Activated CD8-positive, alpha-beta T cell treated with anti-CD3 and anti-CD28 coated beads for 36 hours (primary cell): Measurements from ENCODE around the gene MRPL19. TPM values are rescaled to one million over a fixed set of nuclear protein-coding genes. Genes with fewer than 3 reads are reported as not detected.

Source experiments
- ATAC-seq: fragments of 200-7000 bp; cut with Tn5 transposase; one replicate; pipeline ENCODE4 v1.10.0; 2021; ENCODE audit warnings: mild to moderate bottlenecking, moderate library complexity
- CTCF ChIA-PET: fragments of 350-600 bp; sonication (Branson Sonifier 250); formaldehyde crosslinking; loops from one replicate; lab custom pipeline; 2021; ENCODE audit warnings: antibody characterized with exemption; lab: Charles Lee
- POLR2A ChIA-PET: fragments of 350-600 bp; sonication (Branson Sonifier 250); formaldehyde crosslinking; loops from one replicate; lab custom pipeline; 2021; ENCODE audit warnings: antibody characterized with exemption; lab: Charles Lee
- DNase-seq: peaks from one replicate; pipeline ENCODE4 v3.0.0-alpha.2; 2020
- H3K27ac Mint-ChIP-seq: one replicate; pipeline ENCODE4 v1.8.0; 2021; ENCODE audit warnings: mild to moderate bottlenecking, mixed read lengths
- H3K27me3 Mint-ChIP-seq: one replicate; pipeline ENCODE4 v1.8.0; 2021; ENCODE audit warnings: mixed read lengths
- H3K36me3 Mint-ChIP-seq: one replicate; pipeline ENCODE4 v1.8.0; 2021; ENCODE audit warnings: low read depth, mixed read lengths
- H3K4me1 Mint-ChIP-seq: one replicate; pipeline ENCODE4 v1.8.0; 2021; ENCODE audit warnings: low read depth, mixed read lengths
- H3K4me3 Mint-ChIP-seq: one replicate; pipeline ENCODE4 v1.8.0; 2021; ENCODE audit warnings: mild to moderate bottlenecking, moderate library complexity, mixed read lengths
- H3K9me3 Mint-ChIP-seq: one replicate; pipeline ENCODE4 v1.8.0; 2021; ENCODE audit warnings: mixed read lengths
- CTCF ChIP-seq: fragments of 200-600 bp; IDR thresholded peaks from one replicate; pipeline ENCODE4 v1.8.0; 2022; ENCODE audit warnings: antibody characterized with exemption, mild to moderate bottlenecking
- intact Hi-C: fragments of 100-400 bp; cut with micrococcal nuclease; formaldehyde crosslinking; loops from one replicate; pipeline ENCODE4 v1.10.0; 2022
- total RNA-seq, 2 experiments: library from RNA; stranded (reverse); gene quantifications; one replicate each; pipeline ENCODE4 v1.2.3, GENCODE V29; 2021

MRPL19 gene
- total RNA-seq, 2 experiments from 2014 or later: 64.3 to 75.4 TPM

GRCh38 chr2:75647771-75648170, 1.2 kb downstream of the MRPL19 start:
- Mint-ChIP-seq H3K27ac (peak overlapping the region; percentile 79), H3K4me3 (peak overlapping the region; percentile 91), H3K36me3 (peaks cover 40% of the 10 kb centered on the region), H3K9me3 (no peaks in the 10 kb centered on the region), H3K27me3 (no peaks in the 10 kb centered on the region), H3K4me1 (peaks cover 31% of the 10 kb centered on the region)
- TF ChIP-seq CTCF: no peak
- intact Hi-C loops: no loop called here
- DNase-seq (peak; percentile 6), ATAC-seq (no peak)
- CTCF ChIA-PET: interaction anchor here (1.1 to 5.1 kb wide), 6 partner anchors 10 to 62 kb away, joined by 4 to 34 read pairs (median 10); partner anchors contain the start of gene GCFC2
- POLR2A ChIA-PET: interaction anchor here (1.3 to 2.4 kb wide), 2 partner anchors 13 to 22 kb away, joined by 4 to 5 read pairs; no protein-coding TSS in a partner anchor

DNA sequence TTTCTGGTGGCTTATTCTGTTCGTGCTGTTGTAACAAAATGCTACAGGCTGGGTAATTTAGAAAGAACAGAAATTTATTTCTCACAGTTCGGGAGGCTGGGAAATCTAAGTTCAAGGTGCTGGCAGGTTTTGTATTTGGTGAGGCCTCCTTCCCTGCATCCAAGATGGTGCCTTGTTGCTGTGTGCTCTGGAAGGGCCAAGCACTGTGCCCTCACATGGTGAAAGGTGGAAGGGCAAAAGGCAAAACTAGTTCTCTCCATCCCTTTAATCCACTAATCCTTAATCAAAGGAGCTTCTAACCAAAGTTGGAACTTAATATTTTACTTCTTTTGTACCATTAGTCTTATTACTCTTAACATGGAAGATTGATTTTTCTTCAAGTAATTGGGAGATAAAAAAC, 7.4 kb downstream of the MRPL19 start:
- intact Hi-C loops: no loop called here
- ATAC-seq: no peak
- H3K27me3 Mint-ChIP-seq: no peaks in the 10 kb centered on the region
- ChIA-PET CTCF (interaction anchor here (1.3 to 1.9 kb wide), 3 partner anchors 13 to 45 kb away, joined by 3 to 8 read pairs (median 6); no protein-coding TSS in a partner anchor), POLR2A (no interaction called here)
- no peak overlapping the region for H3K4me3 Mint-ChIP-seq
- H3K4me1 Mint-ChIP-seq: peaks cover 28% of the 10 kb centered on the region
- no peak for DNase-seq
- no peak for TF ChIP-seq CTCF
- H3K36me3 Mint-ChIP-seq: peaks cover 83% of the 10 kb centered on the region
- H3K9me3 Mint-ChIP-seq: peaks cover 8% of the 10 kb centered on the region
- no peak overlapping the region for H3K27ac Mint-ChIP-seq

GRCh38 chr2:75655861-75656260, 9.3 kb downstream of the MRPL19 start:
- intact Hi-C loops: no loop called here
- no peak for TF ChIP-seq CTCF
- H3K36me3 Mint-ChIP-seq: peaks cover 84% of the 10 kb centered on the region
- DNase-seq: no peak
- H3K27me3 Mint-ChIP-seq: no peaks in the 10 kb centered on the region
- ChIA-PET POLR2A (no interaction called here), CTCF (interaction anchor here (0.8 to 4.3 kb wide), 5 partner anchors 15 to 47 kb away, joined by 3 to 15 read pairs (median 3); no protein-coding TSS in a partner anchor)
- peaks cover 24% of the 10 kb centered on the region for H3K4me1 Mint-ChIP-seq
- no peak for ATAC-seq
- H3K4me3 Mint-ChIP-seq: no peak overlapping the region
- H3K9me3 Mint-ChIP-seq: peaks cover 17% of the 10 kb centered on the region
- H3K27ac Mint-ChIP-seq: no peak overlapping the region

- H3K4me3 Mint-ChIP-seq: no peak overlapping the region
- H3K4me1 Mint-ChIP-seq: peaks cover 21% of the 10 kb centered on the region
- no peak for TF ChIP-seq CTCF
- intact Hi-C loops: no loop called here
- H3K27me3 Mint-ChIP-seq: no peaks in the 10 kb centered on the region
- DNase-seq (no peak), ATAC-seq (no peak)
- ChIA-PET POLR2A (interaction anchor here (0.8 kb wide), 1 partner anchor 10 kb away, joined by 3 read pairs; the partner anchor contains the start of gene MRPL19), CTCF (interaction anchor here (0.8 to 4.3 kb wide), 5 partner anchors 16 to 48 kb away, joined by 3 to 15 read pairs (median 4); no protein-coding TSS in a partner anchor)
- peaks cover 85% of the 10 kb centered on the region for H3K36me3 Mint-ChIP-seq
- H3K27ac Mint-ChIP-seq: no peak overlapping the region
- peaks cover 17% of the 10 kb centered on the region for H3K9me3 Mint-ChIP-seq
These were observed 10.0 kb downstream of the MRPL19 start for GRCh38 chr2:75656563-75656962.

GRCh38 chr2:75657798-75658197, 11.2 kb downstream of the MRPL19 start:
- CTCF ChIA-PET: interaction anchor here (0.7 to 4.3 kb wide), 3 partner anchors 17 to 30 kb away, joined by 3 to 15 read pairs (median 7); no protein-coding TSS in a partner anchor
- POLR2A ChIA-PET: no interaction called here
- DNase-seq (no peak), ATAC-seq (no peak)
- intact Hi-C loops: no loop called here
- H3K4me1 Mint-ChIP-seq: peaks cover 18% of the 10 kb centered on the region
- peaks cover 17% of the 10 kb centered on the region for H3K9me3 Mint-ChIP-seq
- H3K4me3 Mint-ChIP-seq: no peak overlapping the region
- TF ChIP-seq CTCF: no peak
- H3K36me3 Mint-ChIP-seq: peaks cover 88% of the 10 kb centered on the region
- H3K27ac Mint-ChIP-seq: no peak overlapping the region
- H3K27me3 Mint-ChIP-seq: no peaks in the 10 kb centered on the region
